Ramos (cell line): ENCODE data around the gene SMAD9.

Experiments used
- in situ Hi-C: fragments of 300-500 bp; cut with MboI; formaldehyde crosslinking; loops from one replicate; pipeline ENCODE4 v1.14.3; 2022; ENCODE audit warnings: low sequenced_read_pairs; ENCODE audit not compliant: unreplicated experiment

SMAD9 gene

DNA sequence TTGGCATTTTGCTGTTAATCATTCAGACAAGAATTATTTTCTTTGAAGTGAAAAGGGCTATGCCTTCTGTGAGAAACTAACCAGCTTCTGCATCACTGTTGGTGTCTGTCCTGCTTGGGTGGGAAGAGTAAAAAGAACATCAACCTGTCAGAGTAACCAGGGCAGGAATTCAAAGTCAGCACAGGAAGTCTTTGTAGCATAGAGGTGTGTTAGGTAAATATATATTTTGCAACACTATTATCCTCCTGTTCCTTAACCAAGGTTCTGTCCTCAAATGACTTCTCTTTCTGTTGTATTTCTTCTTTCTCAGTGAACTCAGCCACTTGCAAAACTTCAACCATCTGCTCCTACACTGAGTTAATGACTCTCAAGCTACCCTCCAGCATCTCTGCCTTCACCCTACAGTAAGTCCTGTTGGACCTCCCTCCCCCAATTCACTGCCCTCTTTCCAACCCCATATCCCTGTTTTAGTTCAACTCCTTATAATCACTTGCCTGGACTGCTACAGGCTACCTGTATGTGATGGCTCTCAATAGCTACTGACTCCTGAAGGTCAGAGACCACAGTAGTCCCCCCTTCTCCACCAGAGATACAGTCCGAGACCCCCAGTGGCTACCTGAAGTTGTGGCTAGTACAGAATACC is 49.9 kb downstream of the SMAD9 start:
- in situ Hi-C loops: no loop called here

- in situ Hi-C loops: no loop called here
Measured at GRCh38 chr13:36866232-36866631, 53.8 kb downstream of the SMAD9 start.

- in situ Hi-C loops: no loop called here
Measured at GRCh38 chr13:36865265-36865664, 54.8 kb downstream of the SMAD9 start.

- in situ Hi-C loops: no loop called here
Measured at GRCh38 chr13:36862722-36863121, 57.3 kb downstream of the SMAD9 start.

DNA sequence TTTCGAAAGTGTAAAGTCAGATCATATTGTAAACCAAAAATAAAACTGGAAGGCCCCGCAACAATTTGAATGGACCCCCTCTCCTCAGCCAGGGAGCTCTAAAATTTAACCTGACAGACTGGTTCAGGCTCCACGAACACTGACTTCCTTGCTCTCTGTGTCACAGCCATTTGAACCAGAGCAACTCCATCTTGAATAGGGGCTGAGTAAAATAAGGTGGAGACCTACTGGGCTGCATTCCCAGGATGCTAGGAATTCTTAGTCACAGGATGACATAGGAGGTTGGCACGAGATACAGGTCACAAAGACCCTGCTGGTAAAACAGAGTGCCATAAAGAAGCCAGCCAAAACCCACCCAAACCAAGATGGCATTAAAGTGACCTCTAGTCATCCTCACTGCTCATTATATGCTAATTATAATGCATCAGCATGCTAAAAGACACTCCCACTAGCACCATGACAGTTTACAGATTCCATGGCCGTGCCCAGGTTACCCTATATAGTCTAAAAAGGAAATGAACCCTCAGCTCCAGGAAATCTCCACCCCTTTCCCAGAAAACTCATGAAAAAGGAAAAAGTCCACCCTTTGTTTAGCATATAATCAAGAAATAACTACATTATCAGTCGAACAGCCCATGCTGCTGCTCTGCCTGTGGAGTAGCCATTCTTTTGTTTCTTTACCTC is 57.9 kb downstream of the SMAD9 start:
- in situ Hi-C loops: no loop called here

DNA sequence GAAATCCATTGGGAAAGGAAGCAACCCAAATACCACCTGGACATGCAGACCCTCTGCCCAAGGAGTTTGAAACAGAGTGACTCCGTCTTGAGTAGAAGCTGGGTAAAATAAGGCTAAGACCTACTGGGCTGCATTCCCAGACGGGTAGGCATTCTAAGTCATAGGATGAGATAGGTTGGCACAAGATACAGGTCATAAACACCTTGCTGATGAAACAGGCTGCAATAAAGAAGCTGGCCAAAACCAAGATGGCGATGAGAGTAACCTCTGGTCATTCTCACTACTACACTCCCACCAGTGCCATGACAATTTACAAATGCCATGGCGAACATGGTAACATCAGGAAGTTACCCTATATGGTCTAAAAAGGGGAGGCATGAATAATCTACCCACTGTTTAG is 60.8 kb downstream of the SMAD9 start:
- in situ Hi-C loops: no loop called here

DNA sequence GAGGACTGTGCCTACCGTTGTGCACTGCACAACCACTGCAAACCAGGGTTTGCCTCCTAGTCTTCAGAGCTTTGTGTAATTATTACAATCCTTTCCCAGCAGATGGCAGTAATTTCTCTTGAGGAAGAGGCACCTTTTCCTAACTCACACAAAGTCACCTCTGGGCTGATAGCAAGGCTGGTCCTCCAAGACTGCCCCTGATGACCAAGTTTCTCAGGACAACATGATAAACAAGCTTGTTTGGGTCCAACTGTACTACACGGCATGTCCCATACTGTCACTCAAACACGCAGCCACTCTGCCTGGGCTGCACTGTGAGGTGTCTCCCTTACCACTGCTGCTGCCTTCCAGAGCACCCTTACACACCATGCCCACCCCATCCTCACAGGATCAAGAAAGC is 61.7 kb downstream of the SMAD9 start:
- in situ Hi-C loops: no loop called here

- in situ Hi-C loops: no loop called here
Measured at GRCh38 chr13:36857253-36857652, 62.8 kb downstream of the SMAD9 start.

- in situ Hi-C loops: no loop called here
Measured at GRCh38 chr13:36850790-36851438, 69.1 kb downstream of the SMAD9 start.

DNA sequence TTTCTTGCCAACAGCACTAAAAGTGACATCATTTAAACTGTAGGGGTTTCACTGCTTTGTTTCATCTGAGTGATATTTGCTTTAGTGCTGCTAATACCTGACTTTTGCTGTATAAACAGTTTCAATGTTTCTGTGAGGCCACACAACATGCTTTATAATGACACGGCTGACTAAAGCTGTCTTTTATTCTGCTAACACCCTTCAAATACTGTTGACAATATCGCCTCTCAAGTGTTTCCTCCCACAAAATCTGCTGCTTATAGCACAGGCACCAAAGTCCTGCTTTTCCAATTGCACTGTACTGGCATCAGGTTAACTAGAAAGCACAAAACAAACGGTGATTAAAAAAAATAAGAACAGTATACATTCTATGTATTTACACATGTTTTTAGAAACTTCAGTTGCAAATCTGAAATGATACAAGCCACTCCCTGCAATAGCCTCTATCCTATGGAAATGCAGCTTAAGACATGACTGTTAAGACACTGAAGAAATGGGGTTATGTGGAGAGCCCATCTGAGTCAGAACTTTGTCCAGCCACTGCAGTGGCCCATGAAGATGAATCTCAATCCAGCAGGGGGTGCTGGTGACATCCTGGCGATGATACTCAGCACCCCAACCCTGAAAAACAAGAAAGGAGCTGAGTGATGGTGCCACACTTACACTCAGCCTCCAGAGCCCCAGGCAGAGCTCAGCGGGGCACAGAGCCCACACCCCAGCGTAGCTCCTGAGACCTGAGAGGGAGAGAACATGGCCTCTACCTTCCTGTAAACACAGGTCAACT is 71.6 kb downstream of the SMAD9 start:
- in situ Hi-C loops: no loop called here

DNA sequence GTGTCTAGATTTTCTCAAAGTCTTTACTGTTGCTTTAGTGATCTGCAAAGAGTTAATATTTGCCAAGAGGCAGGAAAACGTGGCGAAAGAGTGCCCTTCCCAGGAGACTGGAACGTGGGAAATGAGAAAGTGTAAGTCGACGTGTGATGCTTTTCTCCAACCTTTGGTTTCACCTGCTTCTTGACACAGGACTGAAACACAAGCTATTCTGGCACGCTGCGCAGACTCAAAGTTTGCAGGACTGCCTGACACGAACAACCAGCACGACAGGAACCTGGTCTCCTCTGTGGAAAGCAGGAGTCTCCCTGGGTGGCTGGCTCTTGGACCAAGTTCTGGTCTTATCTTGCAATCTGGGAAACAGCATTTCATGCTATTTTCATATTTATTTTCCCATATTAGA is 72.4 kb downstream of the SMAD9 start:
- in situ Hi-C loops: no loop called here

DNA sequence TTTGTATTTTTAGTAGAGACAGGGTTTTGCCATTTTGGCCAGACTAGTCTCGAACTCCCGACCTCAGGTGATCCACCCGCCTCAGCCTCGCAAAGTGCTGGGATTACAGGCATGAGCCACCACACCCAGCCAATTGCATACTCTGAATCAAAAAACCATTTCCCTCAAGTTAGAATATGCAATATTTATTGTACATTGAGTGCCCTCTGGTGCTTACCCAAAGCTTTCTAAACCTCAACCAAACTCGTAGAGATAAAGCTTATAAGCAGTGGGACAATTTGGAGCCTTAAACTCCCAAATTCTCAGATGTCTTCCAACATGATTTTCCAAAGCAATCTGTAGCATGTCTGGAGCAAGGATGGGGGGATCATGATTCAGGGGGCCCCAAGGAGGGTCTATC is 78.6 kb downstream of the SMAD9 start:
- in situ Hi-C loops: no loop called here

- in situ Hi-C loops: no loop called here
Measured at GRCh38 chr13:36840718-36841250, 79.3 kb downstream of the SMAD9 start.

DNA sequence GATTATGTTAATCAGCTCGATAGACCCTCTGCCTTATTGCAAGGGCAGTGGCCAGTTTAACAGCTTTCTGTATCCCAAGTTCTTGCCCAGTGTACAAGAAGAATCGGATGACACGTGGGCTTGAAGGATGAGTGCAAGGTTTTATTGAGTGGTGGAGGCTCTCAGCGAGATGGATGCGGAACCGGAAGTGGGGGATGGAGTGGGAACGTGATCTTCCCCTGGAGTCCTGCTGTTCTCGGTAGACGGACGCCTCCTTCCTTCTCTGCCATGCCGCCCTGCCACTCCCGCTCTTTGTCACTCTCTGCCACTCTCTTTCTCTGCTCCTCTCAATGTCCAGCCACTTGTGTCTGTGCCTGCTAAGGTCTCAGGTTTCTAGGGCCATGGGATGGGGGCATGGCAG is 80.1 kb downstream of the SMAD9 start:
- in situ Hi-C loops: no loop called here

DNA sequence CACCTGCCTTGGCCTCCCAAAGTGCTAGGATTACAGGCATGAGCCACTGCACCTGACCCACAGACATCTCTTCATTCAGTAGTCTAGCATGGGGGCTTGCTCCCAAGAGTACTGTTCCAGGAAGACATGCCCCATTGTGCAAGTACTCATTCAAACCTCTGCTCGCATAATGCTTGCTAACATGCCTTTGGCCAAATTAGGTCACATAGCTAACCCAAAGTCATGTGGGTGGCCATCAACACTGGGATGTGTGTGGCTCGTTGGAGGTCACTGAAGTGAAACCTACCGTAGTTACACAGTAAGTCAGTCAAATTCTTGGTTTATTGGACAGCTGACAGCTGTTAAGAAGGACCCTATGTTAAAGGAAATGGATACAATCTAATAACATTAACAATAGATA is 80.8 kb downstream of the SMAD9 start:
- in situ Hi-C loops: no loop called here

- in situ Hi-C loops: no loop called here
Measured at GRCh38 chr13:36837354-36838092, 82.5 kb downstream of the SMAD9 start.

DNA sequence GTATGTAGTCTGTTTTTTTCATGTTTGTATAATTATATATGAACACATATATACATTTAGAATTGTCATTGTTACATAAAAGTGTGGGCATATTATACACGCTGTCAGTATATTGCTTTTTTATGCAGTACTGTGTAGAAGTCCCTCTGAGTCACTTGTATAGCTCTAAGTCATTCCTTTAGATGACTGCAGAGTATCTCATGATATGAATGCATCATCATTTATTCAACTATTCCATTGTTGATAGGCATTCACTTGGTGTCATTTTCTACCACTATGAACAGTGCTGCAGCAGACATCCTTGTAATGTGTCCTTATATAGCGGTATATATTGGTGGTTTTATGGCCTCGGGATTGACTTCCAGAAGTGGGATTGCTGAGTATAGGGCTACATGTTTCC is 85.7 kb downstream of the SMAD9 start:
- in situ Hi-C loops: no loop called here

DNA sequence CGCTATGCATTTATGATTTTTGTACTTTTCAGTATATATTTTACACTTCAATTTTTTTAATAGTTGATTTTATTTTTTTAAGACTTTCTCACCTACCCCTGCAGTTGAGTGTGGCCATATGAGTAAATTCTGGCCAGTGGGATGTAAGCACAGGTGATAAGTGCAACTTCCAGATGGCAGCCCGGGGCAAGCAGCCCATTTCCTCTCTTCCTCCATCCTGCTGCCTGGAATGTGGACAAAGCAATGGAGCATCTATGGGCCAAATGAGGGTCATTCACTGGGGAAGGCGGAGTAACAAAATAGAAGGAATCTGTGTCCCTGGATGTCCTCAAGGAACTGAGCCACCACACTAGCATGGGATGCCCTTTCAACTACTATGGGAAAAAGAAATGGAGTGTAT is 88.7 kb downstream of the SMAD9 start:
- in situ Hi-C loops: no loop called here

DNA sequence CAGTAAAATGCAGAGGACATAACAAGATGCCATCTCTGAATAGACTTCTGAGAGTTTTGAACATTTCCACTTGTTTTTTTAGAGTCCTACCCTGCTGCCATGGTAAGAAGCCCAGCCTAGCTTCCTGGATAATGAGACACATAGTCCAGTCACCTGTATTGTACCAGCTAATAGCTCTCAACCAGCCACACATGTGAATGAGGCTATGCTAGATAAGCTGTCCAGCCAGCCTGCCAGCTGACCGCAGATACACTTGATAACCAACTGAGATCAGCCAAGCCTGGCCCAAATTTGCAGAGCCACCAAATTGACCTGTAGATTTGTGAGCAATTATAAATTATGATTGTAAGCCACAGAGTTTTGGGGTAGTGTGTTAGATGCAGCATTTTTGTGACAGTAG is 90.3 kb downstream of the SMAD9 start:
- in situ Hi-C loops: no loop called here

- in situ Hi-C loops: no loop called here
Measured at GRCh38 chr13:36822785-36823184, 97.3 kb downstream of the SMAD9 start.
